GM12878 (cell line): Measurements from ENCODE around the gene NAA15.

Experiments used
- ATF7 ChIP-seq: fragments of 450-650 bp; IDR thresholded peaks from 2 replicates; pipeline ENCODE4 v1.6.1; 2016; ENCODE audit warnings: low read depth, mild to moderate bottlenecking
- CEBPB ChIP-seq, 2 experiments: fragments of 150-350 bp in 1 of 2; IDR thresholded peaks; 2 replicates each; pipeline ENCODE4 v1.6.1; 2012 to 2014; ENCODE audit warnings: low read depth in 2 of 2, low read length in 2 of 2, borderline replicate concordance in 1 of 2, inconsistent platforms in 1 of 2
- CREM ChIP-seq: IDR thresholded peaks from 2 replicates; pipeline ENCODE4 v1.6.1; 2014; ENCODE audit warnings: antibody characterized with exemption, low read depth
- ESRRA ChIP-seq: IDR thresholded peaks from 2 replicates; pipeline ENCODE4 v1.6.1; 2012; ENCODE audit warnings: mild to moderate bottlenecking, low read length, improper control_type of control experiment
- EZH2 ChIP-seq: IDR thresholded peaks from 2 replicates; pipeline ENCODE4 v1.6.1; 2012; ENCODE audit warnings: low read depth, mild to moderate bottlenecking, control low read depth, inconsistent platforms, low read length, borderline replicate concordance; ENCODE audit not compliant: control insufficient read depth
- GABPA ChIP-seq: IDR thresholded peaks from 2 replicates; pipeline ENCODE4 v1.6.1; 2014; ENCODE audit warnings: antibody characterized with exemption, low read depth, mild to moderate bottlenecking, inconsistent platforms
- POLR2A ChIP-seq: IDR thresholded peaks from 2 replicates; pipeline ENCODE4 v1.6.1; 2011; ENCODE audit warnings: low read depth, mild to moderate bottlenecking, low read length
- SP1 ChIP-seq: IDR thresholded peaks from one replicate; pipeline ENCODE4 v1.6.1; 2011; ENCODE audit warnings: low read depth, low read length
- ZNF24 ChIP-seq: fragments of 450-650 bp; IDR thresholded peaks from 2 replicates; pipeline ENCODE4 v1.6.1; 2017; ENCODE audit warnings: antibody characterized with exemption, mild to moderate bottlenecking
- TF ChIP-seq, protein P1 (sequence below): fragments of 450-650 bp; IDR thresholded peaks from 2 replicates; pipeline ENCODE4 v1.6.1; 2017; ENCODE audit warnings: mild to moderate bottlenecking, moderate library complexity

DNA sequence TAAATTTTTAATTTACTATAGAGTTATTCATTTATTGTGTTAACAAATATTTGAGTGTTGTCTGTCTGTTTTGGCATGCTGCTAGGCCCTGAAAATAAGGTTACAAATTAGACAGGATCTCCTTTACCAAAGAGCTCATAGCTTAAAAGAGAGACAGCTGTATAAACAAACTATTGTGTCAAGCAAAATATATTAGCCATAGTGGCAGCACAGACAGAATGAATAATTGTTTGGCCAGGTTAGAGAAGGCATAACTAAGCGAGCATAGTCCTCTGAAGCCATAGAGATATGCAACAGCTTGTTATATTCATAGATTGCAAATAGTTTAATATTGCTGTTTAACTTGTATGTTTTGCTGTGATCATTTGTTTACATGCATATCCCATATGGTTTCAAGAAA is 67.7 kb downstream of the NAA15 start:
- TF ChIP-seq POLR2A (no peak), CREM (no peak), ATF7 (no peak), ZNF24 (no peak), GABPA (no peak), SP1 (no peak), ESRRA (no peak), EZH2 (no peak), CEBPB (IDR thresholded peaks at IDR 0.05; ENCODE audit: borderline replicate concordance in 1 of 2, low read depth in 2 of 2, low read length in 2 of 2) (no peak)
- TF ChIP-seq, protein P1, sequence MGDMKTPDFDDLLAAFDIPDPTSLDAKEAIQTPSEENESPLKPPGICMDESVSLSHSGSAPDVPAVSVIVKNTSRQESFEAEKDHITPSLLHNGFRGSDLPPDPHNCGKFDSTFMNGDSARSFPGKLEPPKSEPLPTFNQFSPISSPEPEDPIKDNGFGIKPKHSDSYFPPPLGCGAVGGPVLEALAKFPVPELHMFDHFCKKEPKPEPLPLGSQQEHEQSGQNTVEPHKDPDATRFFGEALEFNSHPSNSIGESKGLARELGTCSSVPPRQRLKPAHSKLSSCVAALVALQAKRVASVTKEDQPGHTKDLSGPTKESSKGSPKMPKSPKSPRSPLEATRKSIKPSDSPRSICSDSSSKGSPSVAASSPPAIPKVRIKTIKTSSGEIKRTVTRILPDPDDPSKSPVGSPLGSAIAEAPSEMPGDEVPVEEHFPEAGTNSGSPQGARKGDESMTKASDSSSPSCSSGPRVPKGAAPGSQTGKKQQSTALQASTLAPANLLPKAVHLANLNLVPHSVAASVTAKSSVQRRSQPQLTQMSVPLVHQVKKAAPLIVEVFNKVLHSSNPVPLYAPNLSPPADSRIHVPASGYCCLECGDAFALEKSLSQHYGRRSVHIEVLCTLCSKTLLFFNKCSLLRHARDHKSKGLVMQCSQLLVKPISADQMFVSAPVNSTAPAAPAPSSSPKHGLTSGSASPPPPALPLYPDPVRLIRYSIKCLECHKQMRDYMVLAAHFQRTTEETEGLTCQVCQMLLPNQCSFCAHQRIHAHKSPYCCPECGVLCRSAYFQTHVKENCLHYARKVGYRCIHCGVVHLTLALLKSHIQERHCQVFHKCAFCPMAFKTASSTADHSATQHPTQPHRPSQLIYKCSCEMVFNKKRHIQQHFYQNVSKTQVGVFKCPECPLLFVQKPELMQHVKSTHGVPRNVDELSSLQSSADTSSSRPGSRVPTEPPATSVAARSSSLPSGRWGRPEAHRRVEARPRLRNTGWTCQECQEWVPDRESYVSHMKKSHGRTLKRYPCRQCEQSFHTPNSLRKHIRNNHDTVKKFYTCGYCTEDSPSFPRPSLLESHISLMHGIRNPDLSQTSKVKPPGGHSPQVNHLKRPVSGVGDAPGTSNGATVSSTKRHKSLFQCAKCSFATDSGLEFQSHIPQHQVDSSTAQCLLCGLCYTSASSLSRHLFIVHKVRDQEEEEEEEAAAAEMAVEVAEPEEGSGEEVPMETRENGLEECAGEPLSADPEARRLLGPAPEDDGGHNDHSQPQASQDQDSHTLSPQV = no peak
